Cerebellar nuclear complex (tissue), 1 donor: ENCODE results near the gene IL1RAPL2.

ENCODE experiments used
- DNase-seq, 2 experiments: peaks; one replicate each; lab custom pipeline; 2025; lab: John Stamatoyannopoulos, UW

Gene IL1RAPL2

GRCh38 chrX:105700331-105700730, 1134.3 kb downstream of the IL1RAPL2 start:
- DNase-seq: no peak

DNA sequence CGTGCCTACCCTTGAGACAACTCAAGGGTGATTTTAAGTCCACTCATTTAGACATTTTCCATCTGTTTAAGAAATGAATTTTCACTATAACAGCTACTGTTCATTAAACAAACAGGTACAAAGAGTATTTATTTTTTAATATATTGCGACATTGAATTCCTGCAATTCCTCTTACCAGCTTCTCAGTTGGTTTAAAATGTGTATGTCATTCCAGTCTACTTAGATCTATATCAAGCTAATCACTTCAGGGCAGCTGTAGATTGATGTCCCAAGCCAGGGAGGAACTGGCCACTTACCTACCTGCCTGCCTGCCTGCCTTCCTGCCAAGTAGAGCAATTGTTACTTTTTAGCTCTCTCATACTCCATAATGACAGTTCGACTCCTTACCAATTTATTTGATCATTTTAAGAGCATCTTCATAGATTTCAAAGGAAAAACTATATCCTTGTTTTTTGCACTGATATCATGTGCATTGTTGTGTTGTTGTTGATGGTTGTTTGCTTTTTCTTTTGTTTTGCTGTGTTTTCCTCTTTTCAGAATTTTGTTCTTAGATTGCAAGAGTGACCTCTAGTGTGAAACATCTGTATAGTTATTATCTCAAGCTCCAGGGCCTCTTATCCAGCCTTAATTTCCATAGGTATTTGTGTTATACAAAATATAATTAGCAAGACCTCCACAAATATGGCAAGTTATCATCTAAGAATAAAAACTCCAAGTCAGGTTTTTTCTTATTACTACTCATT, 1135.5 kb downstream of the IL1RAPL2 start:
- no peak for DNase-seq

DNA sequence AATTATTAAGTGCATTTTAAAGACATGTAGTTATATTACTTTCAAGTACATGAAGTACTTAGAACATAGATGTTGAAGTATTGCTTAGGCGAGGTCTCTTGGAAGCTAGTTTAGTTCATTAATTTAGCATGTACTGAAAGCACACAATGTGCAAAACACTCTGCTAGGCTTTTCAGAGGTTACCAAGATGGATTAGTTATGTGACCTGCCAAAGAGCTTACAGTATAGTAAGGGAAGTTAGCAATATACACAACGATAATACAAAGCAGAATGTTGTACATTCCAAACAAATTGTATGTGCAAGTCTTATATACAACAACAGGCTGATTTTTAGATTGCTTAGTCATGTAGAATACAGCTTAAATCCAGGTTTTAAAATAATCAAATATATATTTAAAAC, 1137.9 kb downstream of the IL1RAPL2 start:
- no peak for DNase-seq

DNA sequence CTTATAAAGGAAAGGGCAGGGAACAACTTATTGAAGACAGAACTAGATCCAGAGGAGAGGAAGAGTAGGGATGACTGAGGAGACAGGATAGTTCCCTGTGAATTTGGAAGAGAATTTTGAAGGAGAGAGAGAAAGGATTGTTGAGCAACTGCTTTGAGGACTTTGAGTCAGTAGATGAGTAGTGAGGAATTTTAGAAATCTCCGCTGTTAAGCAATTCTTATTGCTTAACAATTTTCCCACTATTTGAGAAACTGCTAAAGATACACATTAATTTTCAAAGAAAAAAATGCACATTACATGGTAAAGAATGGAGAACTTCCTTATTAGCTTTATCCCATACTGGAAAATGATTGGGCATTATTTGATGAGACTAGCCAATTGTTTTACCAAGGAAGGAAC, 1140.0 kb downstream of the IL1RAPL2 start:
- no peak for DNase-seq

GRCh38 chrX:105711805-105712204, 1145.8 kb downstream of the IL1RAPL2 start:
- no peak for DNase-seq

GRCh38 chrX:105715746-105716145, 1149.7 kb downstream of the IL1RAPL2 start:
- DNase-seq: no peak

GRCh38 chrX:105723966-105724735, 1158.2 kb downstream of the IL1RAPL2 start:
- no peak for DNase-seq

DNA sequence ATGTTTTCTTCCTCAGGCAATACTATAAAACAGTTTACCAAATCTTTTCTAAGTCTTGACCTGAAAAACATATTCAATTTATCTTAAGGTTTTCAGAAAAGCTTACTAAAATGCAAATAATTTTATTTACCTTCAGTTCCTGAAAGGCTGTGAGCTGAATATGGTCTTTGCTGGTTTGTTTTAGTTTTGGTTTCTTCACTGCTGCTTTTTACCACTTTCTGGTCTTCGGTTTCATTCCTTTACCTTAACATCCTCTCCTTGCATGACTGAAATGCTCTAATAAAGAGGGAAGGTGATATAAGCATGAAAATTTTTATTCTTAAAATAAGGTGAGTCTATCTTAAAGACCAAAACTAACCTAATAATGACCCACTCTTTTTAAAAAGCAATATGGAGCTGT, 1159.2 kb downstream of the IL1RAPL2 start:
- DNase-seq: no peak

DNA sequence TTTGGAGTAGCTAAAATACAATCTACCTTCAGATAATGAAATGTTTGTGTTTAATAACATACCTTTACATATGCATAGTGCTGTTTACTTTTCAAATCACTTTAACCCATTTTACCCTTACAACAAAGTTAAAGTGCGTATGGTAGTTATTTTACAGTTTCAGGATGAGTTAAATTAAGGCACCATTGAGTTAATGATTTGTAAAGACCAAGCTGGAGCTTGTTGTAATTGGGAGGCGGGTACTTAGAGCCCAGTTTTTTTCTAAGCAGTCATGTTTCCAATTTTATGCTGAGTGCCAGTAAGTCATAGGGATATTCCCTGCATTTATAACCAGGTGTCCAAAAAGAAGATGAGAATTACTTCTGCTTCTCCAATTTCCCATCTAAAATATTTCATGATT, 1172.2 kb downstream of the IL1RAPL2 start:
- no peak for DNase-seq

GRCh38 chrX:105744291-105744690, 1178.3 kb downstream of the IL1RAPL2 start:
- DNase-seq: no peak

GRCh38 chrX:105744946-105745345, 1178.9 kb downstream of the IL1RAPL2 start:
- DNase-seq: no peak

GRCh38 chrX:105745863-105746262, 1179.9 kb downstream of the IL1RAPL2 start:
- DNase-seq: no peak

GRCh38 chrX:105752338-105752956, 1186.4 kb downstream of the IL1RAPL2 start:
- no peak for DNase-seq

DNA sequence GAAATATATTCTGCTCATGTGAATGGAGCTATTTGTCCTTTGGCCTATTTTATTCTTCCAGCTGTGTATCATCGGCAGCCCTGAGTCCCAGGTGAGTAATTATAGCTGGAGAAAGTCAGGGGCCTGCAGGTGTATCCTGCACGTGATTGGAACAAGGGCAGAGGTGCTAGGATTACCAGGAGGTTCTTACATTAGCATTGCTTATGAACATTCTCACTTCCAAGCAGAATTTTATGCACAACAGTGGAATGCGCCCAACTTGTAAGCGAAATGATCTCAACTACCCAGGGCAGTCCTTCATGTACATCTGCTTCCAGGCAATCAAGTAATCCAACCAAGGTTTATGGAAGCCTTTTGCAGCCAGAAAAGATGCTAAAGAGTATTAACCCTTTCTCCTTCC, 1187.4 kb downstream of the IL1RAPL2 start:
- no peak for DNase-seq

DNA sequence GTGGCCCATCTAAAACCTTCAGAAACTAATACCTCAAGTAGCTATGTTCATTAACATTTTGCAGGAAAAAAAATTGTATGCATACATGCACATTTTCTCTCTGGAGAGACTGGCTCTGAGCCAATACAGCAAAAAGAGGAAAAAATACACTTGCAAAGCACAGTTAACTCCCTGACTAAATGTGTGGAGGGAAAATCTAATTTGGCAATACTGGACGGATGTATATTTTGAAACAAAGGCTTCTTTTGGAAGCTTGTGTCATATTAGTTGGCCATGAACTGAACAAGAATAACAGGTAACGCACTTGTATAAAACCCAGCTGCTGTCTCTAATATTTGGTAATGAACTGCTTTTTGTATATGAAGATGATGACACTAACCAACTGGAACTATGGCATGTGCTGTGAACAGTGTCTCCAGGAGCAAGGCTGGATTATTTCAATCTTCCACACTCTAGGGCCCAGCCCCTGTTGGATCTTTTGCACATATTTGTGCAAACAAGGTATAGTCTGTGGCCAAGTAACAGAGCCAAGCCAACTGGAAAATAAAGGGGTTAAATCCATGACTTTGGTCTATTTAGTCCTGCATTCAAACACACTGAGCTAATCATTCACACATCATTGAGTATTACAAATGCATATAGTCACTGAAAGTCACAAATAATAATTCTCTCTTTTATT, 1188.4 kb downstream of the IL1RAPL2 start:
- no peak for DNase-seq

GRCh38 chrX:105755109-105755508, 1189.1 kb downstream of the IL1RAPL2 start:
- DNase-seq: no peak

DNA sequence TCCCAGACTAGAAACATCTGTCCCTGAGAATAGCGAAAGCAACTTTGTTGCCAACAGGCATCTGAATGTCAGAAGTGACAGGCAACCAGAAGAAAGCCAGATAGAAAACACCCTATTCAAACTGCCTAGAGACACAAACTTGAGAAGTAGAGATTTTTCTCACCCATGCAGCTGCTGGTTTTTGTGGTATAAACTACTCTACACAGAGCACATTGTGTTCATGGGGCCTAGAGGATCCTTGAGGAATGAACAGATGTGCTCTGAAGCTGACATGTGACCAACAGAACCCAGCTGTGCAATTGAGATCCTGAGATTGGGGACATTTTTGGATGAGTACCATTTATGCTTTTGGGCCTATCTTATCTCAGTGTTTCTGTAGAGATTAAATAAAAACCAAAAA, 1192.8 kb downstream of the IL1RAPL2 start:
- no peak for DNase-seq

- DNase-seq: no peak
Observed at GRCh38 chrX:105759598-105759997, 1193.6 kb downstream of the IL1RAPL2 start.

DNA sequence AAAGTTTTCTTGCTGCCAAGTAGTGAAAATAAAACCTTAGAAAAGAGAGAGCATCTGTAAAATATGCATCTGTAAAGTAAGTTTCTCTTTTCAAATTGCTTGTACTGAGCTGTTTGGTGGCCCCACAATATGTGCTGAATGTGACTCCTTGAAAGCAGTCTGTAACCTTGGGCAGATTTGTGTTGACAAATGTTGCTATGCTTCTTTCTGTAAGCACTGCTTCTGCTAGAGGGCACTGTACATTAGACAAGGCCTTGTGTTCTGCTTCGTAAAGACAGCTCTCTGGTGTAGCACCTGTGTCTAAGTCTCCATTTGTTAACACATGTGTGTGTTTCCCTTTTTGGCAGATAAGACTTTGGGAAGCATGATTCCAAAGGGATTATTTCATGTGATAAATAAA, 1199.7 kb downstream of the IL1RAPL2 start:
- DNase-seq: no peak

- no peak for DNase-seq
Observed at GRCh38 chrX:105773801-105774200, 1207.8 kb downstream of the IL1RAPL2 start.

DNA sequence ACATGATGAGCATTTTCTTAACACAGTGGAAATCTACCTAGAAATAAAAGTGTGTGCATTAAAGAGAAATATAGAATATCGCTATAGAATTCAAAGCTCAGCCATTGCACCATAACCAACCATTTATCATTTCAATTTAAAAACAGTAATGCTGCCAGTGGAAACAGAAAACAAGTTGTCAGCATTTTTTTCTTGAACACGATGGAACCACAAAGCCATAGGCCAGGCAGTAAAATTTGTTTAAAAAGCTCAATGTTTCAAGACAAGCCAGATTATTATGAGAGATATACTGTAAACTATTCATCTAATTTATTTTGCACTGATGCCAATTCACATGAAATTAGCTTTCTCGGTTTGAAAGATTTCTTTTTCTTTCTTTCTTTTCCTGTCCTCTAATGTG, 1209.7 kb downstream of the IL1RAPL2 start:
- DNase-seq: no peak

DNA sequence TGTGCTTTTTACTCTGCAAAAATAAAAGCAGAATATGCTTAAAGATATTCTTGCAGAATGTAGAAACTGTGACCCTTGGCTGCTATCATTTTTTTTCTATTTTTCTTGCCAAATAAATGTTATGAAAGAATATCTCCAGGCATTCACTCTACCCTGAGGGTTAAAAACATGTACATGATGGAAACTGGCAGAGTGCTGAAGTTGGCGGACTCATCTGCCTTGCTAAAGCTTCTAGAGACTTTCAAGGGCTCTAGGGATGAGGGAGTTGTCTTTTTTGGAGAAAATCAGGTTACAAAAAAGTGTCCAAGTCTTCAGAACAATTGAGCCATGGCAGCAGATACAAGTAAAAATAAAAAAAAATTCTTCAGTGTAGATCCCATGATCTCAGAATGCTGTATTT, 1215.8 kb downstream of the IL1RAPL2 start:
- DNase-seq: no peak
